Upper lobe of left lung (tissue), 6 donors: ENCODE measurements around the gene ADAM22. TPM values are rescaled to one million over a fixed set of nuclear protein-coding genes. Genes with fewer than 3 reads are reported as not detected.

ENCODE experiments used
- ATAC-seq, 2 donors: fragments of 200-7000 bp; cut with Tn5 transposase; one replicate each; pipeline ENCODE4 v1.9.1; 2022; ENCODE audit warnings: mild to moderate bottlenecking in 2 of 2, moderate library complexity in 2 of 2; ENCODE audit not compliant: low FRiP score in 2 of 2
- DNase-seq, 2 donors: peaks; one replicate each; pipeline ENCODE4 v3.0.0-alpha.2; 2019 to 2020
- H3K27ac ChIP-seq, 4 donors: fragments of 200-600 bp; sonication (generic); one replicate each; pipeline ENCODE4 v1.5.1; 2016 to 2019
- H3K27me3 ChIP-seq, 4 donors: fragments of 200-600 bp; sonication (generic); one replicate each; pipeline ENCODE4 v1.5.1; 2017 to 2019
- H3K36me3 ChIP-seq, 4 donors: fragments of 200-600 bp; sonication (generic); one replicate each; pipeline ENCODE4 v1.5.1; 2016 to 2019
- H3K4me1 ChIP-seq, 4 donors: fragments of 200-600 bp; sonication (generic); one replicate each; pipeline ENCODE4 v1.5.1; 2018 to 2019
- H3K4me3 ChIP-seq, 4 donors: fragments of 200-600 bp; sonication (generic); one replicate each; pipeline ENCODE4 v1.5.1; 2017 to 2019; ENCODE audit warnings: mild to moderate bottlenecking in 2 of 4, moderate library complexity in 1 of 4
- H3K9me3 ChIP-seq, 4 donors: fragments of 200-600 bp; sonication (generic); one replicate each; pipeline ENCODE4 v1.5.1; 2018 to 2019
- EP300 ChIP-seq, 4 donors: sonication (generic); formaldehyde crosslinking; IDR thresholded peaks; one replicate each; pipeline ENCODE4 v1.5.1; 2017; ENCODE audit warnings: antibody characterized with exemption in 4 of 4, control low read depth in 2 of 4
- POLR2A ChIP-seq, 4 donors: fragments of 450-650 bp; IDR thresholded peaks; one replicate each; pipeline ENCODE4 v1.5.1; 2016 to 2017; ENCODE audit warnings: antibody characterized with exemption in 4 of 4, mild to moderate bottlenecking in 2 of 4
- POLR2AphosphoS5 ChIP-seq, 2 donors: sonication (generic); formaldehyde crosslinking; IDR thresholded peaks; one replicate each; pipeline ENCODE4 v1.5.1; 2017; ENCODE audit warnings: antibody characterized with exemption in 2 of 2
- WGBS, 2 donors: methylation state at CpG; one replicate each; pipeline ENCODE4 v1.1.5; 2017 to 2018; 5-methylcytosine and 5-hydroxymethylcytosine counted together
- total RNA-seq, 6 donors: library from RNA; depleted of rRNA in 4 of 6; stranded (reverse); fragments of >200 nt in 4 of 6; gene quantifications; one replicate each; pipeline versions ENCODE4 v1.1.0 to v1.2.1, GENCODE V29; 2016 to 2021
- TF ChIP-seq, protein P1 (sequence below), 6 experiments: fragments of 450-650 bp in 4 of 6; fragments of 200-600 bp in 2 of 6; sonication (generic) in 2 of 6; IDR thresholded peaks; one replicate each; pipeline ENCODE4 v1.5.1; 2016 to 2019; ENCODE audit warnings: antibody characterized with exemption in 6 of 6
- donor health status: DM: no; HTN: no; CAD: no; lungs with moderate emphysema.
- donor health status: DM: no; HTN: yes; CAD: no; lungs with severe emphysema.

Gene ADAM22
- total RNA-seq, 6 donors from 2014 or later, result 0.69 to 3.2 (median 2.0) TPM

DNA sequence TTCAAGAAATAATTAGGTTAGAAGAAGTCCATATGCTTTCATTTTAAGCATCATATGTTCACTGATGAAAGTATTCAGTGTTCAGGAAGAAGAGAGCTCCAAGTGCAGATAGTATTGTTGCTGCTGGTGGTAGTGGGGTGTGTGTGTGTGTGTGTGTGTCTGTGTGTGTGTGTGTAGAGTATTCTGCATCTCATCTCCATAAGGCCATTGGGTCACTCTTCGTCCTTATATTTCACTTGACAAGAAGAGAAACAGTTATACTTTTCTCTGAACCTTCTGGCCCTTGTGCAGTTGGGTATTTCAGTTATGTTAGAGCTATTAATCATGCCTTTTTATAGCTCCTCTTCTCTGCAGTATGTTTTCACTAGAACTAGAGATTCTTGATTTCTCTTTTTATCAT, 26.2 kb downstream of the ADAM22 start:
- WGBS, 2 donors, result 68 to 95% methylated on average over 1 of the region's 1 CpG

DNA sequence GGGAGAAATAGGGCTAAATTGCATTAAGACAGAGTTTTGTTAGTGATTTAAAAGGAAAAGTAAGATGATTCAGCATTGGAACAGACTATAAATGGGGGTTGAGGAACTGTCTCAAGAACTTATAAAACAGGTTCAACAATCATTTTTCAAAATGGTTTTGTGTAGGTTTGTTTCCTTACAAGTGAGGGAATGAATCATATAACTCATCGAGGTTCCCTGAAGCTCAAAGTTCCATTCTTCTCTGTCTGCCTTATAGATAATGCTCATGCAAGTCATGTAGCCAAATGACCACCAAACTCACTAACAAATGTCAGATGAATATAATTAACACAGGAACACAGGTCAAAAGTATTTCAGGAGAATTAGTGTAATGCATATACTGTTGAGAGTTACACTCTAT, 27.7 kb downstream of the ADAM22 start:
- Histone ChIP-seq H3K4me1 (no peaks in the 10 kb centered on the region), H3K9me3 (no peaks in the 10 kb centered on the region), H3K27me3 (no peaks in the 10 kb centered on the region), H3K36me3 (no peaks in the 10 kb centered on the region), H3K27ac (no peak overlapping the region), H3K4me3 (no peak overlapping the region)
- DNase-seq, result no peak
- 82 to 97% methylated on average over 1 of the region's 1 CpG for WGBS, 2 donors
- no peak for ATAC-seq
- no peak for TF ChIP-seq POLR2A (IDR thresholded peaks at IDR 0.05)
- TF ChIP-seq, protein P1, sequence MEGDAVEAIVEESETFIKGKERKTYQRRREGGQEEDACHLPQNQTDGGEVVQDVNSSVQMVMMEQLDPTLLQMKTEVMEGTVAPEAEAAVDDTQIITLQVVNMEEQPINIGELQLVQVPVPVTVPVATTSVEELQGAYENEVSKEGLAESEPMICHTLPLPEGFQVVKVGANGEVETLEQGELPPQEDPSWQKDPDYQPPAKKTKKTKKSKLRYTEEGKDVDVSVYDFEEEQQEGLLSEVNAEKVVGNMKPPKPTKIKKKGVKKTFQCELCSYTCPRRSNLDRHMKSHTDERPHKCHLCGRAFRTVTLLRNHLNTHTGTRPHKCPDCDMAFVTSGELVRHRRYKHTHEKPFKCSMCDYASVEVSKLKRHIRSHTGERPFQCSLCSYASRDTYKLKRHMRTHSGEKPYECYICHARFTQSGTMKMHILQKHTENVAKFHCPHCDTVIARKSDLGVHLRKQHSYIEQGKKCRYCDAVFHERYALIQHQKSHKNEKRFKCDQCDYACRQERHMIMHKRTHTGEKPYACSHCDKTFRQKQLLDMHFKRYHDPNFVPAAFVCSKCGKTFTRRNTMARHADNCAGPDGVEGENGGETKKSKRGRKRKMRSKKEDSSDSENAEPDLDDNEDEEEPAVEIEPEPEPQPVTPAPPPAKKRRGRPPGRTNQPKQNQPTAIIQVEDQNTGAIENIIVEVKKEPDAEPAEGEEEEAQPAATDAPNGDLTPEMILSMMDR (IDR thresholded peaks at IDR 0.05), result no peak
- TF ChIP-seq POLR2AphosphoS5 (IDR thresholded peaks at IDR 0.05), result no peak
- TF ChIP-seq EP300 (IDR thresholded peaks at IDR 0.05), result no peak

More for the DNA sequence above, 26.2 kb downstream of the ADAM22 start:
- Histone ChIP-seq H3K36me3 (no peaks in the 10 kb centered on the region), H3K27ac (no peak overlapping the region), H3K27me3 (no peaks in the 10 kb centered on the region), H3K4me1 (no peaks in the 10 kb centered on the region), H3K4me3 (no peak overlapping the region), H3K9me3 (no peaks in the 10 kb centered on the region)
- DNase-seq (no peak), ATAC-seq (no peak)
- no peak for TF ChIP-seq POLR2AphosphoS5 (IDR thresholded peaks at IDR 0.05)
- TF ChIP-seq POLR2A (IDR thresholded peaks at IDR 0.05), result no peak
- TF ChIP-seq EP300 (IDR thresholded peaks at IDR 0.05), result no peak
- TF ChIP-seq, protein P1 (IDR thresholded peaks at IDR 0.05), result no peak

DNA sequence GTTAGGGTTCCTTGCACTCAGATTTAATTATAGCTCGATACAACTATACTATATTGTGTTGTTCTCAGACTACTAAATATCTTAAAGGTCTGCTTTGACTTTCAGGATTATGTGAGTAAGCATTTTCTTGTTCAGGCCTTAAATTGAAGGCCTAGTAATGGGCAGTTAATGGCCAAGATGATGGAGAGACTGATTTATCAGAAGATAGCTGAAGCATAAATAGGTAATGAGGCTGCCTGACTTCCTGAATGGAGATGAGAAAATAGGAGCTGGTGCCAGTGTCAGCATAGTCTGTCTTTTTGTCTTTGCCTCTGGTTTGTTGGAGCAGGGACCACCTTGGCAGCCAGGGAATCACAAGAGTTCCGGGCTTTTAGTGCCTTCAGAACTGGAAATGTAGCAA, 32.2 kb downstream of the ADAM22 start:
- H3K36me3 ChIP-seq, result no peaks in the 10 kb centered on the region
- H3K27me3 ChIP-seq, result no peaks in the 10 kb centered on the region
- no peak overlapping the region for H3K27ac ChIP-seq
- WGBS, 2 donors, result 93 to 96% methylated on average over 2 of the region's 2 CpGs
- no peaks in the 10 kb centered on the region for H3K9me3 ChIP-seq
- no peak for ATAC-seq
- DNase-seq, result no peak
- H3K4me3 ChIP-seq, result no peak overlapping the region
- TF ChIP-seq POLR2A (IDR thresholded peaks at IDR 0.05) (no peak), POLR2AphosphoS5 (IDR thresholded peaks at IDR 0.05) (no peak), EP300 (IDR thresholded peaks at IDR 0.05) (no peak)
- TF ChIP-seq, protein P1 (IDR thresholded peaks at IDR 0.05), result no peak
- H3K4me1 ChIP-seq, result no peaks in the 10 kb centered on the region

DNA sequence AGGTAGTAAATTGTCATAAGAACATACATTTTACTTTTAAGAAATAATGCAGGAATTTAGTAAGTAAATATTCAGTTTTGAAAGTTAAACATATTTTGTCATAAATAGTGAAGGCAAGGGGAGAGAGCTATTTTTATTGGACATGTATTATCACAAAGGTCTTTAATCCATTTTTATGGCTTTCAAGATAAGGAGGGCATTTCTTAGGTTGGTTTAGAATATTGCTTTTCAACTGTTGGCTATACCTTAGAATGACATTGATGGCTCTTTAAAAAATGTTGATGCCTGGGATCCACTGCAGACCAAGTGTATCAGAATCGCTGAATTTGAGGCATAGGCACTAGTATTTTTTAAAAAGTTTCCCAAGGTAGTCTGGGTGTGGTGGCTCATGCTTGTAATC, 34.0 kb downstream of the ADAM22 start:
- H3K27me3 ChIP-seq, result no peaks in the 10 kb centered on the region
- ATAC-seq, result no peak

DNA sequence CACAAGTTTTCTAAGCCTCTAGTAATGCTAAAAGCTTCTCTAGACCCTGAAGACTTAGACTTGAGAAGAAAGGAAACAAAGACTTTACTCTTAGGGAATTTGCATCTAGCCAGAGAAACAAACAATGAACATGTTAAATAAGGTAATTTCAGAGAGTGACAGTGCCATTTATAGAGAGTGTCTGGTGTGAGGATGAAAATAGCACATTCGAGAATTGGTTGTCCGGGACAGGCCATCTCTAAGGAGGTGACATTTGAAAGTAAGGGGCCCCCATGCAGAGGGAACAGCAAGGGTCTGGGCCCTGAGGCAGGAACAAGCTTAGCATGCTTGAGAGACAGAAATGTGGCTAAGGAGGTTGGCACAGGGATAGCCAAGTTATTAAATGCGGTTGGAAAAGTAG, 48.1 kb downstream of the ADAM22 start:
- Histone ChIP-seq H3K27ac (no peak overlapping the region), H3K9me3 (no peaks in the 10 kb centered on the region), H3K4me1 (no peaks in the 10 kb centered on the region), H3K27me3 (no peaks in the 10 kb centered on the region), H3K36me3 (no peaks in the 10 kb centered on the region), H3K4me3 (no peak overlapping the region)
- 95 to 97% methylated on average over 3 of the region's 3 CpGs for WGBS, 2 donors
- no peak for TF ChIP-seq POLR2A (IDR thresholded peaks at IDR 0.05)
- TF ChIP-seq POLR2AphosphoS5 (IDR thresholded peaks at IDR 0.05), result no peak
- TF ChIP-seq, protein P1 (IDR thresholded peaks at IDR 0.05), result no peak
- no peak for TF ChIP-seq EP300 (IDR thresholded peaks at IDR 0.05)
- ATAC-seq (no peak), DNase-seq (no peak)

More for the DNA sequence above, 34.0 kb downstream of the ADAM22 start:
- 92 to 95% methylated on average over 1 of the region's 1 CpG for WGBS, 2 donors
- TF ChIP-seq EP300 (IDR thresholded peaks at IDR 0.05) (no peak), POLR2AphosphoS5 (IDR thresholded peaks at IDR 0.05) (no peak), POLR2A (IDR thresholded peaks at IDR 0.05) (no peak)
- TF ChIP-seq, protein P1 (IDR thresholded peaks at IDR 0.05), result no peak
- no peak overlapping the region for H3K27ac ChIP-seq
- H3K36me3 ChIP-seq, result no peaks in the 10 kb centered on the region
- H3K4me3 ChIP-seq, result no peak overlapping the region
- no peaks in the 10 kb centered on the region for H3K9me3 ChIP-seq
- H3K4me1 ChIP-seq, result no peaks in the 10 kb centered on the region
- DNase-seq, result no peak
